ENCODE data around the gene ATP2B2.

ATP2B2 gene

GRCh38 chr3:10284496-10284895 lies 220.9 kb downstream of the ATP2B2 start:
- no peaks in the 10 kb centered on the region for H3K4me1 ChIP-seq
- no peaks in the 10 kb centered on the region for H3K9me3 ChIP-seq
- no peak for TF ChIP-seq CTCF (IDR thresholded peaks at IDR 0.05; ENCODE audit: low read depth, low read length)
- H3K4me3 ChIP-seq (ENCODE audit: low read depth, low read length) = no peak overlapping the region
- H3K27me3 ChIP-seq = no peaks in the 10 kb centered on the region
- peaks cover 4% of the 10 kb centered on the region; the same call in 1 of the 2 replicates for H3K36me3 ChIP-seq
- DNase-seq = no peak

- TF ChIP-seq CTCF (IDR thresholded peaks at IDR 0.05; ENCODE audit: low read depth, low read length) = no peak
- Histone ChIP-seq H3K36me3 (peaks cover 4% of the 10 kb centered on the region; the same call in 1 of the 2 replicates), H3K4me3 (ENCODE audit: low read depth, low read length) (no peak overlapping the region), H3K4me1 (no peaks in the 10 kb centered on the region), H3K27me3 (no peaks in the 10 kb centered on the region), H3K9me3 (no peaks in the 10 kb centered on the region)
- DNase-seq = peak; percentile 19
These were observed 221.7 kb downstream of the ATP2B2 start for GRCh38 chr3:10283638-10284037.

GRCh38 chr3:10281951-10282350 lies 223.4 kb downstream of the ATP2B2 start:
- Histone ChIP-seq H3K4me1 (no peaks in the 10 kb centered on the region), H3K4me3 (ENCODE audit: low read depth, low read length) (no peak overlapping the region), H3K36me3 (peaks cover 4% of the 10 kb centered on the region; the same call in 1 of the 2 replicates), H3K9me3 (no peaks in the 10 kb centered on the region), H3K27me3 (no peaks in the 10 kb centered on the region)
- TF ChIP-seq CTCF (IDR thresholded peaks at IDR 0.05; ENCODE audit: low read depth, low read length) = no peak
- no peak for DNase-seq

GRCh38 chr3:10280571-10280970 lies 224.8 kb downstream of the ATP2B2 start:
- H3K4me1 ChIP-seq = no peaks in the 10 kb centered on the region
- H3K9me3 ChIP-seq = no peaks in the 10 kb centered on the region
- H3K4me3 ChIP-seq (ENCODE audit: low read depth, low read length) = no peak overlapping the region
- H3K27me3 ChIP-seq = no peaks in the 10 kb centered on the region
- H3K36me3 ChIP-seq = peaks cover 4% of the 10 kb centered on the region; the same call in 1 of the 2 replicates
- TF ChIP-seq CTCF (IDR thresholded peaks at IDR 0.05; ENCODE audit: low read depth, low read length) = no peak
- no peak for DNase-seq

GRCh38 chr3:10280177-10280529 lies 225.2 kb downstream of the ATP2B2 start:
- DNase-seq = no peak
- peaks cover 4% of the 10 kb centered on the region; the same call in 1 of the 2 replicates for H3K36me3 ChIP-seq

More at GRCh38 chr3:10280177-10280529, 225.2 kb downstream of the ATP2B2 start:
- Histone ChIP-seq H3K4me3 (ENCODE audit: low read depth, low read length) (no peak overlapping the region), H3K27me3 (no peaks in the 10 kb centered on the region), H3K4me1 (no peaks in the 10 kb centered on the region), H3K9me3 (no peaks in the 10 kb centered on the region)
- TF ChIP-seq CTCF (IDR thresholded peaks at IDR 0.05; ENCODE audit: low read depth, low read length) = no peak

All from BE2C (cell line).